Measurements from ENCODE around the gene TRERF1.
"Not testable (repeated sequence)": the region's sequence is repeated elsewhere in the genome, so short reads cannot be mapped to it uniquely, and the experiment has no call there.

The TRERF1 gene

DNA sequence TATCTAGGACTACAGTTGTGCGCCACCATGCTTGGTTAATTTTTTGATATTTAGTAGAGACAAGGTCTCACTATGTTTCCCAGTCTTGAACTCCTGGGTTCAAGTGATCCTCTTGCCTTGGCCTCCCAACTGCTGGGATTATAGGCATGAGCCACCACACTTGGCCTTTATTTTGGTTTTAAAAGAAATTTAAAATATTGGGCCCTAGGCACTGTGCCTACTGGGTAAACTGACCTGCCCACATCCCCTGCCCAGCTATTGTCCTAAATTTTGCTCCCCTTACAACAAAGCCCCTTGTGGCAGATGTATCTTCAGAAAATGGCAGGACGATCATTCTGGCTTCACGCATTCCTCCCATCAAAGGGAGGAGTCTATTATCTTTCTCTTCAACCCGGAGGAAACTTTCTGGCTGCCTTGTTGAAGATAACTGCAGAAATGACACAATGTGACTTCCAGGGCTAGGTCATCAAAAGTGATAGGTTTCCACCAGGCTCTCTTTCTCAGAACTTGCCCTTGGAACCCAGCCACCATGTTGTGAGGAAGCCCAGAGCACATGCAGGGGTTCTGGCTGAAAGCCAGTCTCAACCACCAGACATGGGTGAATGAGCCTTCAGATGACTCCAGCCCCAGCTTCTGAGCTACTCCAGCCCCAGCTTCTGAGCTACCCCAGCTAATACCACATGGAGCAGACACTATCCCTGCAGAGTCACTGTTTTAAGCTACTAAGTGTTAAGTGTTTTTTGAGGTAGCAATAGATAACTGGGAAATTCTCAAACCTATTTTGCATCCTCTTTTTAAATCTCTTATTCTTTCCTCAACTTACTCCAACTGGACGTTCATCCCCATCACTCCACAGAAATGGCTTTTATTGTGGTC lies 252.4 kb downstream of the TRERF1 start:
- DNase-seq (ENCODE audit: low read depth in 3 of 3, low spot score in 1 of 3): no peak

DNA sequence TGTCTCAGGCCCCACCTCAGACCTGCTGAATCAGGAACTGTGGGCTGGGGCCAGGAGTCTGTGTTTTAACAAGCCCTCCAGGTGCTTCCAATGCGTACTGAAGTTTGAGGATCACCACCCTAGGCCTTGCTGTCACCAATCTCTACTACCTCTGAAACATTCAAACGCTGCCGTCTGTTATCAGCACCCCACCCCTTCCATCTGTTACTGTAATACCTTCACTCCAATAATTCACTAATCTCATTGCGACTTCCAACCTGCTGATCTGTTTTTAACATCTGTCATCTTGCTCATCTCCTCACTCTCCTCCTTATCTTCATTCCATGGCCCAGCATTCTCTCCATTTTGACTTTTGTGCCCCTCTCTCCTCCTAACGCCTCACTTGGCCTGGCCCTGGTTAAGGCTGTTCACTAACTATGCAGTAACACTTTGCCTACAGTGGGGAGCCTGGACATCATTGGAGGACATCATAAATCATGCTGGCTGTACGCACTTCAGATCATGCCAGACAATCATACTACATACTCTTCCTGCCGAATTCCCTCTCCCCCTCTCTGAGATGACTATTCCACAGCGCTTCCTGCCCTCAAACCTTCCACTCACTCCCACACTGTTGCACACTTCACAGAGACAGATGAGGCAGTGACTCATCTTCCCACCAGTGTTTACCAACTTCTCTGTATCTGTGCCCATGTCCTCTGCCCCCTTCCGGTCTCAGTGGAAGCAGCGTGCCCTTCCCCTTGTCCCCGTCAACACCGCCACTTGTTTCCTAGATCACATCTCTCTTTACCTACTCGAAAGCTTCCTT lies 254.0 kb downstream of the TRERF1 start:
- DNase-seq (ENCODE audit: low read depth in 3 of 3, low spot score in 1 of 3): no peak

DNA sequence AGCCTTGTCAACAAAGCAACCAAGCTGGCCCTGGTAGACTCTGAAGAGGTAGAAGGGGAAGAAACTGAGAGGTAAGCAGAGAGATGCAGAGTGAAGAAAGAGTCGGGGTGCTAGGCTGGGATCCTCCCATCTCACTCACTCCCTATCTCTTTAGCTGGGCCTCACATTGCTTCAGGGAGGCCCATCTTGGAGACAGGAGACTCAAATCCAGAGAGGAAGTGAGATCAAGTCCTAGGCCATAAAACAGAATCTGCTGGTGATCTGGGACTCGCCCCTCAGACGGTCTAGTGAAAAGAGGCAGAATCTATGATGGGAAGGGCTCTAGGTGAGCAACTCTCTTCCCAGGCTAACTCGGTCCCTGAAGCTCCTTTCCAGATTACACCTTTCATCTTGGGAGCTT lies 256.3 kb downstream of the TRERF1 start:
- DNase-seq (ENCODE audit: low read depth in 3 of 3, low spot score in 1 of 3): no peak

DNA sequence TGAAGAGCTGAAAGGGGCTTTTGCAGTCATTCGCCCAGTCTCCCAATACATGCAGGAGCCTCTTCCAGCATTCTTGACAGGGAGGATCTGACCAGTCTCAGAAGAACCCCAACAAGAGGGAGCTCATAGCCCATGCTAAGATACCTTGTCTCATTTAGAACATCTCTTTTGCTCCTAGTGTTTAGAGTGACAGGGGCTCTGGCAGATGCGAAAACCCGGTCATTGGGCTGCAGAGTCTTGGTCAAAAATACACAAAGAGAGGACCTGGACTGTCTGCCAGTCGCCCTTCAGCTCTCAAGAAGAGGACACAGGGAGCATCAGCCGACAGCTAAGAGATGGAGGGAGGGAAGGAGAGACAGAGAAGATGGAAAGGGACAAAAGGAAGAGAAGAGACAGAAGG lies 257.7 kb downstream of the TRERF1 start:
- DNase-seq (ENCODE audit: low read depth in 3 of 3, low spot score in 1 of 3): no peak

DNA sequence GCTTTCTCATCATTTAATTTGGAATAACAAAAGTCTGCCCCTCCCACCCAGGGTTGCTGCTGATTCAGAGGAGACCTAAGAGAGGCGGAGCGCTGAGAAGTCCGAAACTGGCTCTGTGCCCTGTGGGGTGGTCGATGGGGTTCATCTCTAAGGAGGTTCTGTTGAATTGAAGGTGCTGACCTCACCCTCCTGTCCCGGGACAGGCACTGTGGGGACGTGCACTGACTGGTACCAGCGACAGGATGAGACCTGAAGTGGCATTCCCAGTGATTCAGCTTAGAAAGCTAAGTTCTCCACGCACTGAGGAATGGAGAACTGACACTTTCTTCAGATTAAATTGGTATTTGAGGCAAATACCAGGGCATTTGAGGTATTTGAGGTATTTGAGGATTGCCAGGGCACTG lies 258.2 kb downstream of the TRERF1 start:
- DNase-seq (ENCODE audit: low read depth in 3 of 3, low spot score in 1 of 3): no peak

GRCh38 chr6:42192385-42192784 lies 259.3 kb downstream of the TRERF1 start:
- not testable (repeated sequence) for DNase-seq (ENCODE audit: low read depth in 3 of 3, low spot score in 1 of 3)

- no peak for DNase-seq (ENCODE audit: low read depth in 3 of 3, low spot score in 1 of 3)
Measured at GRCh38 chr6:42190554-42191183, 261.1 kb downstream of the TRERF1 start.

GRCh38 chr6:42188406-42188805 lies 263.3 kb downstream of the TRERF1 start:
- no peak for DNase-seq (ENCODE audit: low read depth in 3 of 3, low spot score in 1 of 3)

DNA sequence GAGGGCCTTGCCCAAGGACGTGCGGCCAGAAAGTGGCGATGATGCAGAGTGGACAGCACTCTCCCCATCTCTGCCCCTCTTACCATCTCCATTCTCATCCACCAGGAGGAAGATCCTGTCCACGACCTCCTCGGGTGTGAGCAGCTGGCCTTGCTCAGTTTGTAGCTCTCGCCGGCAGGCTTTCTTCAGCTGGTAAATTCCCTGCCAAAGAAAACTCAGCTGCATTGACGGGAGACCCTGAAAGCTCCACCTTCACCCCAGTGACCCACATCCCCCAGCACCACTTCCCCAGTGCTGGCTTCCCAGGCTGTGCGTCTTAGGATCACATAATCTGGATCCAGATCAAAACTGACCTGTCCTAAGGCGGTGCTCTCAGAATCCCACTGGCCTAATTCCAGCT lies 266.1 kb downstream of the TRERF1 start:
- DNase-seq (ENCODE audit: low read depth in 3 of 3, low spot score in 1 of 3): no peak

DNA sequence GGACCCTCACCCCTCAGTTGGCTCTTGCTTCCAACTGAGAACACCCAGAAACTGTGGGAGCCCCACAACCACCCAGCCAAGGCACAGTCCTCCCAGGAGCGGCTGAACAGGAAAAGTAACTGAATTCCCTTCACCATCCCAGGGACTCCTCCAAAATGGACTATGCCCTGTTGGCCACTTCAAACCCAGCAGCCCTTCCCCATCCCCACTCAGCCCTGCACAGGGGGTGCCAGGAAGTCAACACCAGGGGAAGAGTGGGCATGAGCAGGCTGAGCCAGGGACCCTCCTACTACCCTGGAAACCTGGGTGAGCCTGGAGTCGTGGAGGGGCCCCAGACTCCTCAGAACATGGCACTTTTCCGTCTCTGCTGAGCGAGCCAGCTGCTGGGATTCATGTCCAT lies 267.3 kb downstream of the TRERF1 start:
- no peak for DNase-seq (ENCODE audit: low read depth in 3 of 3, low spot score in 1 of 3)

- DNase-seq (ENCODE audit: low read depth in 3 of 3, low spot score in 1 of 3): no peak
Measured at GRCh38 chr6:42182101-42182500, 269.6 kb downstream of the TRERF1 start.

GRCh38 chr6:42179945-42180313 lies 271.8 kb downstream of the TRERF1 start:
- no peak for DNase-seq (ENCODE audit: low read depth in 3 of 3, low spot score in 1 of 3)

DNA sequence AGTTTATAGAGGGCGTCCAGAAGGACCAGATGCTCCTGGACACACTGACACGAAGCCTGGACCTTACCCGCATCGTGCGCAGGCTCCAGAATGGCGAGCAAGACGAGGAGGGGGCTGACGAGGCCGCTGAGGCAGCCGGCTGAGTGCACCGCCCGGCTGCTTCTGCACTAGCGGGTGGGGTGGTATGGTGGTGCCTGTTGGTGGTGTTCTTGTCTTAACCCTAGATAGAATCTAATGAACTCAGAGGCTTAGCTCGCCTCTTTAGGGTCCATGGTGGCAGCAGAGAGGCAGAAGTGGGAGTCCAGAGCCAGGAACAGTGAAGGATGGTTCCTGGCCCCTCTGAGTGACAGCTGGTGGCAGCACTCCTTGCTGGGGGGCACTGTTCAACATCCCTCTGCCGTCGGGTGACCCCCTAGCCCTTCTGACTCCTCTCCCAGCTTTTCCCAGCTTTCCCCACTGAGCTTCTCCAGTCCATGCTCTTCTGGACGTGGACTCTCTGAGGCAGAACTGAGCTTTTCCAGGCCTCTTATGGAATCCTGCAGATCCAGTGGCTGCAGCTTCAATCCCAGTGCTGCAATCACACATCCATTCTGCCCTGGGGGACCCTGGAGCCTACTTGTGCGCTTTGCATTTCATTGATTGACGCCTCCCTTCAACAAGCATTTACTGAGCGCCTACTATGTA lies 272.3 kb downstream of the TRERF1 start:
- no peak for DNase-seq (ENCODE audit: low read depth in 3 of 3, low spot score in 1 of 3)

DNA sequence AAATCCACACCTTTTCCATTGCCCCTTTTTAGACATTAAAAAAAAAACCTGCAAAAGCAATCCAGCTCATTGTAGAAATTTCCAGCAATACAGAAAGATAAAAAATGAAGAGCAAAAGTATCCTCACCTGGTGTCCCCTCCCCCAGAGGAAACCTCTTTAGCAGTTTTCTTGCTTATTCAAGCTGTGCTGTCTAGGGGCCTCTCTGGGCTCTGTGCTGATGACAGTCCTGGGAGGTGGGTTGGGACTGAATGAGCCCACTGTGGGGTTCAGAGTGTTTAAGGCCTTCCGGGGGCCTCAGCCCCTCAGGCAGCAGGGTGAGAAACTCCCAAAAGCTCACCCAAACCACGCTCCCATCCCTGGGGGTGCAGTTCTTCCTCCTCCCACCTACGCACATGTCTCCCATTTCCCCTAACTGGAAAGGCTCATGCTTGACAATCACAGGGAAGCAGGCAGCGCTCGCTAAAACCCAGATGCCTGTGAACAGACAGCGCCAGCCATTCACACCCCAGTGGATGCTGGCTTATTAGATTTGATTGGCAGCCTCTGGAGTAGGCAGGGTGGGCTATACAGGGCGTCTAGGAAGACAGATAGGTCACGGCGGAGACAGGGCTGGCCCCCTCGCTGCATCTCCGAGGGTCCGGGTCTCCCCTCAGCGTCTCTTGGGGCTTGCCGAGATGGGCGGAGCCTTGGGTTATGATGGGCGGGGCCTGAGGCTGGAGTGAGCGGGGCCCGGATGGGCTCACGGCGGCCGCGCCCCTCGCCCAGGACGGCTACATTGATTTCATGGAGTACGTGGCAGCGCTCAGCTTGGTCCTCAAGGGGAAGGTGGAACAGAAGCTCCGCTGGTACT lies 274.0 kb downstream of the TRERF1 start:
- DNase-seq (ENCODE audit: low read depth in 3 of 3, low spot score in 1 of 3): no peak

DNA sequence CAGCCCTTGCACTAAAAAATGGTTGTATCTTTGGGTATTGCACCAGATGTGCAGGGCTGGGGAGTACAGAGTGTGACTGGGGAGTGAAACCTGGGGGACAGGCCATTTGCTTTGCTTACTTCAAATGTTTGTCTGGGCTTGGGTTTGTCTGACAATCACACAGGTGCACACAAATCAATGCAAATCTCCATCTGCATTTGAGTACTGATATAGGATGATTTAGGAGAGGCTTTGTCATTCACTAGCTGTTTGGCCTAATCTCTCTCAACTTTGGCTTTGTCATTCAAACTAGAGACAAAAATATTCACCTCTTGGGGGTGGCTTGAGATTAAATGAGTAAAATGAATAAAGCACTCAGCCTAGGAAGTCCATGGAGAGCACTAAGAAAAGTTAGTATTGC lies 274.7 kb downstream of the TRERF1 start:
- DNase-seq (ENCODE audit: low read depth in 3 of 3, low spot score in 1 of 3): no peak

- DNase-seq (ENCODE audit: low read depth in 3 of 3, low spot score in 1 of 3): no peak
Measured at GRCh38 chr6:42175860-42176259, 275.9 kb downstream of the TRERF1 start.

Data from stimulated activated CD4-positive, alpha-beta T cell treated with anti-CD3 and anti-CD28 coated beads, TNF-alpha, amount 100 ng/mL, for 1 hour (primary cell).